GM06990 (cell line): Measurements from ENCODE around the gene KCNQ5.

ENCODE experiments used
- DNase-seq: peaks from one replicate; pipeline ENCODE4 v3.0.0-alpha.2; 2011; ENCODE audit not compliant: insufficient read length; ENCODE audit errors: extremely low read depth
- H3K27me3 ChIP-seq: replicated peaks from 2 replicates; pipeline ENCODE4 v1.6.0; 2011; ENCODE audit warnings: low read length; ENCODE audit not compliant: control insufficient read depth, insufficient read depth
- H3K36me3 ChIP-seq: 2 replicates; pipeline ENCODE4 v1.5.1; 2011; ENCODE audit warnings: low read length; ENCODE audit not compliant: control insufficient read depth, insufficient read depth
- H3K4me3 ChIP-seq: replicated peaks from 2 replicates; pipeline ENCODE4 v1.5.1; 2011; ENCODE audit warnings: low read depth, mild to moderate bottlenecking, control low read depth, low read length
- TF ChIP-seq, protein P1 (sequence below): IDR thresholded peaks from 2 replicates; pipeline ENCODE4 v1.5.1; 2011; ENCODE audit warnings: low read length, control low read depth, mild to moderate bottlenecking, inconsistent platforms; ENCODE audit not compliant: insufficient read depth, poor library complexity, severe bottlenecking

KCNQ5 gene

DNA sequence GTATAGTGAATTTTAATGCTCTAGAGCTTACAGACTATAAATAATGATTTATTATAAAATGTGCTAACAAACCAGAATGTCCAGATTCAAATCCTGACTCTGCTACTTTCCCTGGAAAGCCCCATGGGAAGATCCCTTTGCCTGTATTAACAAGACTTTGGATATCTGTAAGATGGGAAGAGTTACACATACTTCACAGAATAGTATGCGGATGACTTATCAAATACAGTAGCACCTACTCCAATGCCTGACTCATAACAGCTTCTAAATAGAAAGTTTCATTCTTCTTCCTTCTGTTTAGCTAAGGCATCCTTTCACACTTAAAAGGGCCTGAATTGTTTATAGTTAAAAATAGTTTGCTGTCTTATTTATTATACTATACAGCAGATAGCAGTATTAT, 166.3 kb downstream of the KCNQ5 start:
- DNase-seq: no peak
- no peak overlapping the region for H3K4me3 ChIP-seq
- TF ChIP-seq, protein P1, sequence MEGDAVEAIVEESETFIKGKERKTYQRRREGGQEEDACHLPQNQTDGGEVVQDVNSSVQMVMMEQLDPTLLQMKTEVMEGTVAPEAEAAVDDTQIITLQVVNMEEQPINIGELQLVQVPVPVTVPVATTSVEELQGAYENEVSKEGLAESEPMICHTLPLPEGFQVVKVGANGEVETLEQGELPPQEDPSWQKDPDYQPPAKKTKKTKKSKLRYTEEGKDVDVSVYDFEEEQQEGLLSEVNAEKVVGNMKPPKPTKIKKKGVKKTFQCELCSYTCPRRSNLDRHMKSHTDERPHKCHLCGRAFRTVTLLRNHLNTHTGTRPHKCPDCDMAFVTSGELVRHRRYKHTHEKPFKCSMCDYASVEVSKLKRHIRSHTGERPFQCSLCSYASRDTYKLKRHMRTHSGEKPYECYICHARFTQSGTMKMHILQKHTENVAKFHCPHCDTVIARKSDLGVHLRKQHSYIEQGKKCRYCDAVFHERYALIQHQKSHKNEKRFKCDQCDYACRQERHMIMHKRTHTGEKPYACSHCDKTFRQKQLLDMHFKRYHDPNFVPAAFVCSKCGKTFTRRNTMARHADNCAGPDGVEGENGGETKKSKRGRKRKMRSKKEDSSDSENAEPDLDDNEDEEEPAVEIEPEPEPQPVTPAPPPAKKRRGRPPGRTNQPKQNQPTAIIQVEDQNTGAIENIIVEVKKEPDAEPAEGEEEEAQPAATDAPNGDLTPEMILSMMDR: no peak
- H3K36me3 ChIP-seq: no peaks in the 10 kb centered on the region
- H3K27me3 ChIP-seq: no peaks in the 10 kb centered on the region

- Histone ChIP-seq H3K4me3 (no peak overlapping the region), H3K36me3 (no peaks in the 10 kb centered on the region), H3K27me3 (no peaks in the 10 kb centered on the region)
- TF ChIP-seq, protein P1: no peak
- no peak for DNase-seq
Measured at GRCh38 chr6:72789145-72789544, 167.3 kb downstream of the KCNQ5 start.

- H3K36me3 ChIP-seq: no peaks in the 10 kb centered on the region
- no peak for DNase-seq
- H3K4me3 ChIP-seq: no peak overlapping the region
- TF ChIP-seq, protein P1: no peak
- H3K27me3 ChIP-seq: no peaks in the 10 kb centered on the region
Measured at GRCh38 chr6:72792692-72793091, 170.8 kb downstream of the KCNQ5 start.

- Histone ChIP-seq H3K27me3 (no peaks in the 10 kb centered on the region), H3K36me3 (no peaks in the 10 kb centered on the region), H3K4me3 (no peak overlapping the region)
- DNase-seq: no peak
- TF ChIP-seq, protein P1: no peak
Measured at GRCh38 chr6:72793641-72794395, 172.0 kb downstream of the KCNQ5 start.

- TF ChIP-seq, protein P1: no peak
Measured at GRCh38 chr6:72798196-72798595, 176.3 kb downstream of the KCNQ5 start.

More at GRCh38 chr6:72798196-72798595, 176.3 kb downstream of the KCNQ5 start:
- no peak for DNase-seq
- Histone ChIP-seq H3K27me3 (no peaks in the 10 kb centered on the region), H3K36me3 (no peaks in the 10 kb centered on the region), H3K4me3 (no peak overlapping the region)
